Limb (tissue), 2 donors: ENCODE data around the gene GMPPB.
"Not testable (repeated sequence)": the region's sequence is repeated elsewhere in the genome, so short reads cannot be mapped to it uniquely, and the experiment has no call there.

Experiments
- DNase-seq, 2 donors: peaks; one replicate each; pipeline ENCODE4 v3.0.0-alpha.2; 2016; ENCODE audit errors: extremely low spot score in 2 of 2

Gene GMPPB

GRCh38 chr3:49694409-49695070, 29.2 kb downstream of the GMPPB start:
- not testable (repeated sequence) for DNase-seq

GRCh38 chr3:49691481-49691880, 32.3 kb downstream of the GMPPB start:
- not testable (repeated sequence) for DNase-seq

GRCh38 chr3:49690856-49691255, 32.9 kb downstream of the GMPPB start:
- DNase-seq, result not testable (repeated sequence)

- not testable (repeated sequence) for DNase-seq
Measured at GRCh38 chr3:49689908-49690624, 33.7 kb downstream of the GMPPB start.

GRCh38 chr3:49689046-49689907, 34.5 kb downstream of the GMPPB start, which contains the start of the genes MST1 and RNF123:
Gene MST1, minus strand, starts transcription at chr3:49689474. Its CDS starts 783 bp downstream, at chr3:49688691.
Gene RNF123, plus strand, starts transcription at chr3:49689557. Its CDS starts 1,609 bp downstream, at chr3:49691166.
- DNase-seq, result peak; percentile 88 to 96

GRCh38 chr3:49688338-49689045, 35.3 kb downstream of the GMPPB start:
- DNase-seq, result not testable (repeated sequence)

- not testable (repeated sequence) for DNase-seq
Measured at GRCh38 chr3:49687424-49687795, 36.3 kb downstream of the GMPPB start.

GRCh38 chr3:49686769-49687423, 36.9 kb downstream of the GMPPB start:
- peak in 1 of 2 donors; percentile 65 for DNase-seq

- peak in 1 of 2 donors; percentile 58 for DNase-seq
Measured at GRCh38 chr3:49686346-49686745, 37.4 kb downstream of the GMPPB start.

- not testable (repeated sequence) for DNase-seq
Measured at GRCh38 chr3:49685846-49686245, 37.9 kb downstream of the GMPPB start.

- not testable (repeated sequence) for DNase-seq
Measured at GRCh38 chr3:49685103-49685502, 38.6 kb downstream of the GMPPB start.

- not testable (repeated sequence) for DNase-seq
Measured at GRCh38 chr3:49684453-49684852, 39.3 kb downstream of the GMPPB start.

GRCh38 chr3:49683162-49683561, 40.6 kb downstream of the GMPPB start:
- no peak for DNase-seq

- no peak for DNase-seq
Measured at GRCh38 chr3:49681543-49681942, 42.2 kb downstream of the GMPPB start.

- no peak for DNase-seq
Measured at GRCh38 chr3:49681232-49681522, 42.6 kb downstream of the GMPPB start.

GRCh38 chr3:49680493-49681231, 43.1 kb downstream of the GMPPB start:
- DNase-seq, result no peak

- no peak for DNase-seq
Measured at GRCh38 chr3:49675912-49676311, 47.8 kb downstream of the GMPPB start.

GRCh38 chr3:49674497-49674983, 49.2 kb downstream of the GMPPB start:
- DNase-seq, result no peak

- DNase-seq, result peak; percentile 94 to 97
Measured at GRCh38 chr3:49673715-49674496, 49.8 kb downstream of the GMPPB start, which contains the start of gene APEH. Gene APEH, plus strand, starts transcription at chr3:49674351. Its CDS starts 51 bp downstream, at chr3:49674402.
